MM.1S (cell line): Measurements from ENCODE around the gene KIRREL3.
"Not testable (repeated sequence)": the region's sequence is repeated elsewhere in the genome, so short reads cannot be mapped to it uniquely, and the experiment has no call there.

Experiments used
- DNase-seq: peaks from one replicate; pipeline ENCODE4 v3.0.0-alpha.2; 2015
- H2AFZ ChIP-seq: fragments of 300-600 bp; sonication (generic); 2 replicates; pipeline ENCODE4 v1.6.0; 2016; ENCODE audit warnings: antibody characterized with exemption, low read length
- H3F3A ChIP-seq: fragments of 300-600 bp; sonication (generic); 2 replicates; pipeline ENCODE4 v1.6.1; 2016; ENCODE audit warnings: mild to moderate bottlenecking, antibody characterized with exemption, low read length, moderate library complexity, mixed read lengths; ENCODE audit not compliant: insufficient read depth
- H3K27ac ChIP-seq: fragments of 300-600 bp; sonication (generic); 2 replicates; pipeline ENCODE4 v1.5.1; 2016; ENCODE audit warnings: mild to moderate bottlenecking, low read length
- H3K27me3 ChIP-seq: fragments of 300-600 bp; sonication (generic); replicated peaks from 2 replicates; pipeline ENCODE4 v1.6.0; 2016; ENCODE audit warnings: low read length; ENCODE audit not compliant: insufficient read depth
- H3K36me3 ChIP-seq: fragments of 300-600 bp; sonication (generic); replicated peaks from 2 replicates; pipeline ENCODE4 v1.6.1; 2016; ENCODE audit warnings: mild to moderate bottlenecking, low read length, mixed read lengths; ENCODE audit not compliant: insufficient read depth
- H3K4me1 ChIP-seq: fragments of 300-600 bp; sonication (generic); 2 replicates; pipeline ENCODE4 v1.6.1; 2016; ENCODE audit warnings: low read length, mixed read lengths
- H3K4me2 ChIP-seq: fragments of 300-600 bp; sonication (generic); 2 replicates; pipeline ENCODE4 v1.6.0; 2016; ENCODE audit warnings: low read depth, low read length
- H3K4me3 ChIP-seq: fragments of 300-600 bp; sonication (generic); 2 replicates; pipeline ENCODE4 v1.5.1; 2016; ENCODE audit warnings: low read length, mixed read lengths
- H3K79me2 ChIP-seq: fragments of 300-600 bp; sonication (generic); 2 replicates; pipeline ENCODE4 v1.6.1; 2016; ENCODE audit warnings: mixed run types, low read length, mixed read lengths
- H3K9ac ChIP-seq: fragments of 300-600 bp; sonication (generic); 2 replicates; pipeline ENCODE4 v1.6.1; 2016; ENCODE audit warnings: low read length, mixed read lengths
- H3K9me2 ChIP-seq: fragments of 300-600 bp; sonication (generic); replicated peaks from 2 replicates; pipeline ENCODE4 v1.6.1; 2016; ENCODE audit warnings: mild to moderate bottlenecking, low read length, mixed read lengths; ENCODE audit not compliant: insufficient read depth
- H3K9me3 ChIP-seq: fragments of 300-600 bp; sonication (generic); replicated peaks from 2 replicates; pipeline ENCODE4 v1.6.1; 2016; ENCODE audit warnings: mild to moderate bottlenecking, low read length, mixed read lengths; ENCODE audit not compliant: insufficient read depth
- H4K20me1 ChIP-seq: fragments of 300-600 bp; sonication (generic); 2 replicates; pipeline ENCODE4 v1.6.1; 2016; ENCODE audit warnings: mild to moderate bottlenecking, low read length, moderate library complexity, mixed read lengths; ENCODE audit not compliant: insufficient read depth
- CTCF ChIP-seq: fragments of 300-600 bp; sonication (generic); IDR thresholded peaks from 2 replicates; pipeline ENCODE4 v1.5.1; 2016; ENCODE audit warnings: antibody characterized with exemption, low read length, mixed read lengths
- EZH2 ChIP-seq: fragments of 300-600 bp; sonication (generic); optimal IDR thresholded peaks from 2 replicates; pipeline ENCODE3; 2017; ENCODE audit warnings: low read depth, mild to moderate bottlenecking, antibody characterized with exemption, low read length, mixed read lengths
- EZH2phosphoT487 ChIP-seq: fragments of 300-600 bp; sonication (generic); IDR thresholded peaks from 2 replicates; pipeline ENCODE4 v1.6.1; 2018; ENCODE audit warnings: antibody characterized with exemption, low read length

Gene KIRREL3

GRCh38 chr11:126959700-126960099, 40.9 kb downstream of the KIRREL3 start:
- H3F3A ChIP-seq: no peaks in the 10 kb centered on the region
- H3K79me2 ChIP-seq: no peaks in the 10 kb centered on the region
- no peak overlapping the region for H3K4me3 ChIP-seq
- H4K20me1 ChIP-seq: no peaks in the 10 kb centered on the region
- H3K9me3 ChIP-seq: no peaks in the 10 kb centered on the region
- no peak overlapping the region for H3K4me2 ChIP-seq
- H3K27ac ChIP-seq: no peak overlapping the region
- TF ChIP-seq CTCF (no peak), EZH2 (no peak), EZH2phosphoT487 (no peak)
- no peak for DNase-seq
- H3K36me3 ChIP-seq: no peaks in the 10 kb centered on the region
- H3K9me2 ChIP-seq: no peaks in the 10 kb centered on the region
- no peaks in the 10 kb centered on the region for H3K4me1 ChIP-seq
- no peak overlapping the region for H2AFZ ChIP-seq
- H3K9ac ChIP-seq: no peak overlapping the region
- H3K27me3 ChIP-seq: no peaks in the 10 kb centered on the region

- no peak for TF ChIP-seq EZH2phosphoT487
- no peak for TF ChIP-seq CTCF
- TF ChIP-seq EZH2: no peak
- Histone ChIP-seq H3K27ac (no peak overlapping the region), H4K20me1 (no peaks in the 10 kb centered on the region), H3K4me3 (no peak overlapping the region), H3K79me2 (no peaks in the 10 kb centered on the region), H3K9me3 (no peaks in the 10 kb centered on the region), H3F3A (no peaks in the 10 kb centered on the region), H3K27me3 (no peaks in the 10 kb centered on the region), H3K4me1 (no peaks in the 10 kb centered on the region), H2AFZ (no peak overlapping the region), H3K9ac (no peak overlapping the region), H3K9me2 (no peaks in the 10 kb centered on the region), H3K36me3 (no peaks in the 10 kb centered on the region), H3K4me2 (no peak overlapping the region)
- no peak for DNase-seq
These were observed 43.9 kb downstream of the KIRREL3 start for GRCh38 chr11:126956635-126957034.

- not testable (repeated sequence) for H4K20me1 ChIP-seq, H3K9me2 ChIP-seq, H3K79me2 ChIP-seq
These were observed 48.0 kb downstream of the KIRREL3 start for GRCh38 chr11:126952533-126952932.

GRCh38 chr11:126951465-126951864, 49.1 kb downstream of the KIRREL3 start:
- Histone ChIP-seq H3F3A (no peaks in the 10 kb centered on the region), H3K27me3 (no peaks in the 10 kb centered on the region), H3K27ac (no peak overlapping the region), H3K4me2 (no peak overlapping the region), H3K9ac (no peak overlapping the region), H2AFZ (no peak overlapping the region), H4K20me1 (no peaks in the 10 kb centered on the region), H3K4me1 (no peaks in the 10 kb centered on the region), H3K9me3 (no peaks in the 10 kb centered on the region), H3K4me3 (no peak overlapping the region), H3K9me2 (no peaks in the 10 kb centered on the region), H3K79me2 (no peaks in the 10 kb centered on the region), H3K36me3 (no peaks in the 10 kb centered on the region)
- TF ChIP-seq EZH2 (no peak), CTCF (no peak), EZH2phosphoT487 (no peak)
- DNase-seq: no peak

More at GRCh38 chr11:126952533-126952932, 48.0 kb downstream of the KIRREL3 start:
- H3K4me3 ChIP-seq, H3K4me1 ChIP-seq, H3K9me3 ChIP-seq, H3K36me3 ChIP-seq, H3K27ac ChIP-seq, DNase-seq, H2AFZ ChIP-seq, H3K27me3 ChIP-seq, H3K9ac ChIP-seq, H3F3A ChIP-seq, H3K4me2 ChIP-seq: not testable (repeated sequence)
